Measurements from ENCODE around the gene FGGY. TPM values are rescaled to one million over a fixed set of nuclear protein-coding genes. Genes with fewer than 3 reads are reported as not detected.

The FGGY gene
- total RNA-seq, 2 experiments from 2014 or later: 11.9 to 13.6 TPM

GRCh38 chr1:59413327-59413720, 116.4 kb downstream of the FGGY start:
- H3K27ac Mint-ChIP-seq: no peak overlapping the region
- H3K36me3 Mint-ChIP-seq (ENCODE audit: low read depth): no peaks in the 10 kb centered on the region
- ATAC-seq (no peak), DNase-seq (no peak)
- POLR2A ChIA-PET: no interaction called here
- H3K9me3 Mint-ChIP-seq: no peaks in the 10 kb centered on the region
- no peaks in the 10 kb centered on the region for H3K27me3 Mint-ChIP-seq
- CTCF ChIA-PET: no interaction called here
- H3K4me1 Mint-ChIP-seq (ENCODE audit: low read depth): peaks cover 7% of the 10 kb centered on the region
- no peak for TF ChIP-seq CTCF (IDR thresholded peaks at IDR 0.05)
- intact Hi-C loops (cut with micrococcal nuclease): no loop called here
- no peak overlapping the region for H3K4me3 Mint-ChIP-seq

- Mint-ChIP-seq H3K9me3 (no peaks in the 10 kb centered on the region), H3K4me1 (ENCODE audit: low read depth) (peaks cover 7% of the 10 kb centered on the region), H3K27ac (no peak overlapping the region), H3K27me3 (no peaks in the 10 kb centered on the region), H3K36me3 (ENCODE audit: low read depth) (no peaks in the 10 kb centered on the region), H3K4me3 (no peak overlapping the region)
- CTCF ChIA-PET: no interaction called here
- no peak for DNase-seq
- no peak for ATAC-seq
- intact Hi-C loops (cut with micrococcal nuclease): no loop called here
- TF ChIP-seq CTCF (IDR thresholded peaks at IDR 0.05): no peak
- POLR2A ChIA-PET: interaction anchor here (0.7 to 1.2 kb wide), 2 partner anchors 9 to 448 kb away, joined by 3 to 4 read pairs; no protein-coding TSS in a partner anchor
These were observed 117.7 kb downstream of the FGGY start for GRCh38 chr1:59414406-59415133.

- H3K4me1 Mint-ChIP-seq (ENCODE audit: low read depth): no peaks in the 10 kb centered on the region
- CTCF ChIA-PET: no interaction called here
- intact Hi-C loops (cut with micrococcal nuclease): no loop called here
- ATAC-seq (no peak), DNase-seq (no peak)
- no peaks in the 10 kb centered on the region for H3K36me3 Mint-ChIP-seq (ENCODE audit: low read depth)
- H3K27ac Mint-ChIP-seq: no peak overlapping the region
- POLR2A ChIA-PET: interaction anchor here (0.7 to 1.2 kb wide), 2 partner anchors 9 to 17 kb away, joined by 3 to 5 read pairs; no protein-coding TSS in a partner anchor
- no peak overlapping the region for H3K4me3 Mint-ChIP-seq
- no peaks in the 10 kb centered on the region for H3K27me3 Mint-ChIP-seq
- TF ChIP-seq CTCF (IDR thresholded peaks at IDR 0.05): no peak
- H3K9me3 Mint-ChIP-seq: no peaks in the 10 kb centered on the region
These were observed 118.5 kb downstream of the FGGY start for GRCh38 chr1:59415286-59415850.

- DNase-seq: no peak
- H3K4me1 Mint-ChIP-seq (ENCODE audit: low read depth): no peaks in the 10 kb centered on the region
- ATAC-seq: no peak
- no peak for TF ChIP-seq CTCF (IDR thresholded peaks at IDR 0.05)
- H3K4me3 Mint-ChIP-seq: no peak overlapping the region
- intact Hi-C loops (cut with micrococcal nuclease): no loop called here
- POLR2A ChIA-PET: interaction anchor here (0.7 to 1.2 kb wide), 2 partner anchors 8 to 16 kb away, joined by 3 to 5 read pairs; no protein-coding TSS in a partner anchor
- CTCF ChIA-PET: no interaction called here
- H3K9me3 Mint-ChIP-seq: no peaks in the 10 kb centered on the region
- H3K36me3 Mint-ChIP-seq (ENCODE audit: low read depth): no peaks in the 10 kb centered on the region
- no peak overlapping the region for H3K27ac Mint-ChIP-seq
- H3K27me3 Mint-ChIP-seq: no peaks in the 10 kb centered on the region
These were observed 119.0 kb downstream of the FGGY start for GRCh38 chr1:59415881-59416280.

- no peak for DNase-seq
- no peaks in the 10 kb centered on the region for H3K9me3 Mint-ChIP-seq
- H3K4me1 Mint-ChIP-seq (ENCODE audit: low read depth): no peaks in the 10 kb centered on the region
- no peaks in the 10 kb centered on the region for H3K27me3 Mint-ChIP-seq
- H3K4me3 Mint-ChIP-seq: no peak overlapping the region
- TF ChIP-seq CTCF (IDR thresholded peaks at IDR 0.05): no peak
- ATAC-seq: no peak
- no peaks in the 10 kb centered on the region for H3K36me3 Mint-ChIP-seq (ENCODE audit: low read depth)
- CTCF ChIA-PET: no interaction called here
- no peak overlapping the region for H3K27ac Mint-ChIP-seq
- intact Hi-C loops (cut with micrococcal nuclease): no loop called here
- POLR2A ChIA-PET: no interaction called here
These were observed 120.5 kb downstream of the FGGY start for GRCh38 chr1:59417406-59417805.
